Nephron progenitor cell (in vitro differentiated cells): Measurements from ENCODE around the gene NKAP.

ENCODE experiments used
- DNase-seq: peaks from one replicate; pipeline ENCODE4 v3.0.0; 2021
- H3K27ac Mint-ChIP-seq: 2 replicates; pipeline ENCODE4 v1.8.0; 2021; ENCODE audit warnings: mild to moderate bottlenecking, moderate library complexity, mixed read lengths
- H3K27me3 Mint-ChIP-seq: 2 replicates; pipeline ENCODE4 v1.8.0; 2021; ENCODE audit warnings: mild to moderate bottlenecking, low read depth, mixed read lengths; ENCODE audit not compliant: poor library complexity
- H3K36me3 Mint-ChIP-seq: 2 replicates; pipeline ENCODE4 v1.8.0; 2021; ENCODE audit warnings: low read depth, mixed read lengths
- H3K4me1 Mint-ChIP-seq: 2 replicates; pipeline ENCODE4 v1.8.0; 2021; ENCODE audit warnings: mixed read lengths
- H3K4me3 Mint-ChIP-seq: 2 replicates; pipeline ENCODE4 v1.8.0; 2021; ENCODE audit warnings: mild to moderate bottlenecking, moderate library complexity, mixed read lengths
- H3K9me3 Mint-ChIP-seq: 2 replicates; pipeline ENCODE4 v1.8.0; 2021; ENCODE audit warnings: mild to moderate bottlenecking, moderate library complexity, mixed read lengths
- CTCF ChIP-seq: fragments of 200-600 bp; sonication (generic); IDR thresholded peaks from 2 replicates; pipeline ENCODE4 v1.5.0; 2021; ENCODE audit warnings: antibody characterized with exemption

Gene NKAP

GRCh38 chrX:119943185-119943988, at the start of gene NKAP:
TSS of gene NKAP (minus strand) at chrX:119943751. CDS start at chrX:119943605, 146 bp downstream.
- Mint-ChIP-seq H3K4me1 (peaks cover 16% of the 10 kb centered on the region), H3K27ac (peak within 1 kb of the TSS; percentile 94), H3K9me3 (peaks cover 42% of the 10 kb centered on the region), H3K4me3 (peak within 1 kb of the TSS; percentile 95), H3K27me3 (peaks cover 10% of the 10 kb centered on the region), H3K36me3 (peaks cover 6% of the 10 kb centered on the region)
- DNase-seq, result peak; percentile 76
- TF ChIP-seq CTCF, result no peak

GRCh38 chrX:119991005-119991787, 47.6 kb upstream of the NKAP start:
- Mint-ChIP-seq H3K9me3 (peaks cover 62% of the 10 kb centered on the region), H3K27ac (no peak overlapping the region), H3K4me3 (peak overlapping the region; percentile 64), H3K27me3 (peaks cover 100% of the 10 kb centered on the region), H3K36me3 (no peaks in the 10 kb centered on the region), H3K4me1 (peaks cover 10% of the 10 kb centered on the region)
- no peak for TF ChIP-seq CTCF
- no peak for DNase-seq

GRCh38 chrX:119990556-119991004, 47.0 kb upstream of the NKAP start:
- no peak for TF ChIP-seq CTCF
- DNase-seq, result peak; percentile 33
- Mint-ChIP-seq H3K4me1 (peaks cover 10% of the 10 kb centered on the region), H3K9me3 (peaks cover 62% of the 10 kb centered on the region), H3K4me3 (peak overlapping the region; percentile 64), H3K27me3 (peaks cover 99% of the 10 kb centered on the region), H3K36me3 (no peaks in the 10 kb centered on the region), H3K27ac (no peak overlapping the region)

GRCh38 chrX:119989905-119990555, 46.5 kb upstream of the NKAP start:
- peaks cover 10% of the 10 kb centered on the region for H3K4me1 Mint-ChIP-seq
- H3K27me3 Mint-ChIP-seq, result peaks cover 99% of the 10 kb centered on the region
- DNase-seq, result no peak
- no peak for TF ChIP-seq CTCF
- H3K4me3 Mint-ChIP-seq, result peak overlapping the region; percentile 64
- H3K36me3 Mint-ChIP-seq, result no peaks in the 10 kb centered on the region
- no peak overlapping the region for H3K27ac Mint-ChIP-seq
- peaks cover 59% of the 10 kb centered on the region for H3K9me3 Mint-ChIP-seq

GRCh38 chrX:119986203-119986602, 42.7 kb upstream of the NKAP start:
- no peak overlapping the region for H3K27ac Mint-ChIP-seq
- TF ChIP-seq CTCF, result no peak
- H3K9me3 Mint-ChIP-seq, result peaks cover 42% of the 10 kb centered on the region
- no peak for DNase-seq
- peaks cover 10% of the 10 kb centered on the region for H3K4me1 Mint-ChIP-seq
- H3K27me3 Mint-ChIP-seq, result peaks cover 72% of the 10 kb centered on the region
- H3K4me3 Mint-ChIP-seq, result no peak overlapping the region
- no peaks in the 10 kb centered on the region for H3K36me3 Mint-ChIP-seq
